NOMO-1 (cell line): Measurements from ENCODE around the gene PPY.
"Not testable (repeated sequence)": the region's sequence is repeated elsewhere in the genome, so short reads cannot be mapped to it uniquely, and the experiment has no call there.

Experiments
- DNase-seq, 2 experiments: peaks; one replicate each; lab custom pipeline; 2025; ENCODE audit not compliant: unreplicated experiment in 2 of 2; lab: John Stamatoyannopoulos, UW

Gene PPY

DNA sequence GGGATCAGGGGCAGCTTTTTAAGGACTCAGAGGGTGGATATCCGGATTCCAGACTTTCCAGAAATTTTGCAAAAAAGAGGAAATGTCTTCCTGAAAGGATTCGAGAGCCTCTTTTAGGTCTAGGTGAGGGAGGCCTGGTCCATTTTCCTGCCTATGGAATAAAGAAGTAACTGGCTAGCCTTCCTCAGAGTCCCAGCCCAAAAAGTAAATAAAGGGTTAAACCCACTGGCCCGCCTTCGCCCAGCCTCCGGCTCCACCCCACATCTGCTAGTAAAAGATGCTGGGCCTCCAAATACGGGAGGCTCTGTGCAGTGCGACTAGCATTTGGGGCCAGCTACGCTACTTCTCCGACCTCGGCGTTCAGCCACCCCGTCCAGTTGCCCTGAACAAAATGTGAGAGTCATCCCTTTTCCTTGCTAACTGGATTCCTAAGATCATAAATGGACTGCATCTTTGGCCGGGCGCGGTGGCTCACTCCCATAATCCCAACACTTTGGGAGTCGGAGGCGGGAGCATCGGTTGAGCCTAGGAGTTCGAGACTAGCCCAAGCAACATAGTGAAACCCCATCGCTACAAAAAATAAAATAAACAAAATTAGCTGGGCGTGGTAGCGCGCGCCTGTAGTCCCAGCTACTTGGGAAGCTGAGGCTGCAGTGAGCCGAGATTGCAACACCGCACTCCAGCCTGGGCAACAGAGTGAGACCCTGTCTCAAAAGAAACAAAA lies 34.1 kb downstream of the PPY start:
- peak; percentile 54 to 71 for DNase-seq

DNA sequence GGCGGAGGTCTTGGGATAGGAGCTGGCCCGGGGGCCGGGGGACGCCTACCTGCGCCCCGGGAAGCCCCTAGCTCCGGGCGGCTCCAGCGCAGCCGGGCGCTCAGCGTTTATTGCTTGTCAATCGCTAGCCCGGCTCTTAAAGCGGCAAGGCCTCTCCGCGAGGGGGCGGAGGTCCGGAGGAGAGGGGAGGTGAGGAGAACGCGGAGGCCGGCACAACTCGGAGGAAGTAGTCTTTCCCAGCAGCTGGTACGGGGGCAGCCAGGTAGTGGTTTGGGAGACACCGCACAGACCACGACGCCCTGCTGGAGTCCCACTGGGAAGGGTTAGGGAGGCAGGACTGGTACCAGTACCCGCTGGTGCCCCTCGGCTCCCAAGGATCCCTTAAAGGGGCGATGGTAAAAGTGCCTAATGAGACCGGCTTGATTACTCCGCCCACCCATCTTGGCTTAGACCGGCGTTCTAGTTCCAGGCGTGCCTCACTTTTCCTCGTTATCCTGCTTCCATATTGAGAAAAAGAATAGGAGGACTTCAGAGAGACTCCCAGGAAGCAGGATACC lies 34.8 kb downstream of the PPY start, which contains the start of gene MPP2:
Gene MPP2, minus strand, starts transcription at position 112 of the 557 bp plus-strand sequence. CDS start 3,076 bp downstream, outside the sequence.
- DNase-seq = peak; percentile 54 to 59

DNA sequence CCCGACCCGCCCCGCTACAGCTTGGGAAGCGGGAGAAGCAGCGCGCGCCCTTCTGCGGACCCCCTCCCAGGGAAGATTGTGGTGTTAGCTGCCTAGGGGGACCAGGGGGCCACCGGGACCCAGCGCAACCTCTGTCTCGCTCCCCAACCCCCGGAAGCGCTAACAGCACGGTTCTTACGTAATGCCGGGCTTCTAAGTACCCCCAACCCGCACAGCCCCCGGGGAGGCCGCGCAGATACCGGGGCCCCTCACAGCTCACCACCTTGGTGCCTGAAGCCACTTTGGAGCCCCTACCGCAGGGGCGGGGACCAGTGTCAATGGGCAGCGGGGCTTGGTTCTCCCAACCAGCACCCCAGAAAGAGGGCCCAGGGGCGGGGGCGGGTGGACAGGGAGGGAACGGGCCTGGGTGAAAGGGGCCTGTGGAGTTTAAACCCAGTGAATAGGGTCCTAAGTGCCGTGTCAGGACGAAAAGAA lies 35.3 kb downstream of the PPY start:
- DNase-seq = no peak

DNA sequence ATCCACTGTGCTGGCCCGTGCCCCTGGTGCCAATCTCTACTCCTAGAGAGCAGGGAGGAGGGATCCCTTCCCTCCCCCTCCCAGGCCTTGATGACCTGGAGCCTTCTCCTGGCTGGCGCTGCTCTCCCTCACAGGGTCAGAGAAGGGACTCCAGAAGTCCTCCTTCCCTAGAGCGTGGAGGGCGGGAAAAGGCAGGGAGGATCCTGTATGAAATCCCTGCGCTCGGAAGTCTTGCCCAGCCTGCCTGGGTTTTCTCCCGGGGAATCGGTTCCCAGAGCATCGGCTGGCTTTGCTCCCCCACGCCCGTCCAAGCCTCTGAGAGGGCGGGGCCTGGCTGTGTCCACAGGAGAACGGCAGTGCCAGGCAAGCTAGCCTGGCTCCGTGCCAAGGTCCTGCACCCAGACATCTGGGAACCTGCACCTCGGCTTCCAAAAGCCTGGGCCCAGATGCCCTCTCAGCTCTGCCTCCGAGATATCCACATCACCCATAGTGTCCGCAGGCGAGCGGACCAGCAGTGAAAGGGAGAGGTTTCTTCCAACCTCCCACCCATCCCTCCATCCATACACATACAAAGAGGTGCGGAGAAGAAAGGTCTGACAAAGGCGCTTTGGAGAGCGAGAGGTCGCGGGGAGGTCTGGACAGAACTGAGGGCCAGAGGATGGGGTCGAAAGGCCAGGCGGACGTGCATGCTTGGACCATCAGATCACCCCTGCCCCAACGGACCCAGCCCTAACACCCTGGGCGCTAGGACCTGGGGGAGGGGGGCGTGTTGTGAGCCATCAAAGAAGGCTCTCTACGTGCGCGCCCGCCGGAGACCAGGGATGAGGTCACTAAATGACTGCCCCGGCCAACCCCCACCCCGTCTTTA lies 36.1 kb downstream of the PPY start:
- DNase-seq = no peak

DNA sequence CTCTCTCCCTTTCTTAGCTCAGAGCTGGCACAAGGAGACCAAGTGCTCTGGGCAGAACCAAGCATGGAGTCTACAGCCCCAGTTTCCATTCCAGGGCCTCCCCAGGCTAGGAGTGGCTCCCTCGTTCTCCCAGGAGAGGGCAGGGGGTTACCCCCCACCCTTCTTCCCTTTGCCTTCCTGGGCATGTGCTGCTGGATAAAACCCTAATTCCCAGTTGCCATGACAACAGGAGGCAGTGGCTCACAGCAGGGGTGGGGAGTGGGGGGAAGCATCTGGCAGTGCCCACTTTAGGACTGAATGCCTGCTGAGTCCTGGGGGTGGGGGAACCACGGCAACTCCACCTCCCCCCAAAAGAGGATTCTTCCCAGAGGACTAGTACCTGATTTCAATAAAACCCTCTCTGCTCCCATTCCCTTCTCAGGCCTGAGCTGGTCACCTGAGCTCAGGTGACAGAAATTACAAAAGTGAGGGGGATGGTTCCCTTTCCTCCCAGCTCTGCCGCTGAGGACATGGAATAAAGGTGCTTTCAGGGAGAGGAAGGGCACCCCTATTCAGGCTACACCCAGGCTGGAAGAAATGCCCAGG lies 36.8 kb downstream of the PPY start:
- no peak for DNase-seq

DNA sequence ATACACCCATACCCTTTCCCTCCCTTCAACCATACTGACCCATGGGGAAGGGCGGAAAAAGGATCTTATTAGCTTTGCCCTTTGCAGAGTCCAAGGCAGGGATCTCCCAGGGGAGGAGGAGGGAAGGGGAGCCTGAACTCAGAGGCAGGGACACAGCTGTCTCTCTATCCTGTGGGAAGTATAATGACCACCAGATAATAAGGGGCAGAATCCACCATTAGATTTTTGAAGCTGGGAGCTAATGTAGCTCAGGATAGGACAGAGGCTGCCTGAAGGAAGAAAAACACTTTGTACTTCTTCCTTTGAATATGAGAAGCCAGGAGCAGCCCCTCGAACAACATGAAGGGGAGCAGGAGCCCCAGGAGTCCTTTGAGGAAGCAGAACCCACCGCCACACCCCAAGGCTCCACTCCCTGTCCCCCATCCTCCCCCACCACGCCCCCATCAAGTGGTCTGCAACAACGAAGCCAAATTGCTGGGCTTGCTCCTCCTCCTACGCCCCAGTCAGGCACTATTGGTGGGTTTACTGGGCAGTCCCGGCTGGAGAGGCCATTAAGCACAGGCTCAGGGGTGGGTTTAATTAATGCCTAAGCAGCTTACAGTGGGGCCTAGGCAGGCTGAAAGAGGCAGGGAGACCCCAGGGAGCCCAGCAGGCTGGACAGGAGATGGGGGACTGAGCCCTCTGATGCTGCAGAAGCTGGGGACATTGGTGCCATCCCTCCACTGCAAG lies 40.3 kb downstream of the PPY start:
- DNase-seq = no peak

DNA sequence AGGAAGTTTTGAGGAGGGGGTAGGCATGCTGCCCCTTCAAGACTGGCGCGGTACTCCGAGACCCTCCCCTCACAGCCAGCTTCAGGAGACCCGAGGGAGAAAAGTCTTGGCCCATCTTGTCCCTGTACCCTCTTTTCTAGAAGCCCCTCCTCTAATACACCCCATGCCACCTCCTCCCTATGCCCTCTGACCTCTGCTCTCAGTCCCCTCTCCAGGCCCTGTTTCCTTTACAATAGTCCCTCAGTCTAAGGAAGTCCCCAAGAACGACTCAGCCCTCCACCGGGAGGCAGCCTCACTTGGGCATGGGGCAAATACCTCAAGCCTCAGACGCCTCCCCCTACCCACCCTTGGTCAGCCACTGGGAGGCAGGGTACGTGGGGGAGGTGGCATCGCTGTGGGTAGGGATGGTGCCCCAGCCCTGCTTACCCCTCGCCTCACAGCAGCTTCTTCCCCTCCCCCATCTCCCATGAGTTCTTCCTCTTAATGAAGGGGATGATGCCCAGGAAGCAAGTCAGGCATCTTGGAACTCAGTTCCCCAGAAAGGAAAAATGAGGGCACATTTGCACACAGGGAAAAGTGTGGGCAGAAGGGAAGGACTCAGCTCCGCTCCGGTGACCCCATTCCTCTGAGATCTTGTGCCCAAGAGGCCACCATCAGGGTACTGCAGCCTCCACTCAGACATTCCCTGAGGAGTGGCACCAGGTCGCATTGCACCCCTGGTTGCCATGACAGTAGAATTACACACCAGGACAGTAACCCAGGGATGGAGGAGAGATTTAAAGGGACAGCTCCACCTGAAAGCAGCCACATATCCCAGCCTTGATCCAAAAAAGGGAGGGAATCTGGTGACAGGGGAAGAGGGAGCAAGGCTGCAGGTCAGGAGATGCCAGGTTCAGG lies 41.2 kb downstream of the PPY start:
- no peak for DNase-seq

DNA sequence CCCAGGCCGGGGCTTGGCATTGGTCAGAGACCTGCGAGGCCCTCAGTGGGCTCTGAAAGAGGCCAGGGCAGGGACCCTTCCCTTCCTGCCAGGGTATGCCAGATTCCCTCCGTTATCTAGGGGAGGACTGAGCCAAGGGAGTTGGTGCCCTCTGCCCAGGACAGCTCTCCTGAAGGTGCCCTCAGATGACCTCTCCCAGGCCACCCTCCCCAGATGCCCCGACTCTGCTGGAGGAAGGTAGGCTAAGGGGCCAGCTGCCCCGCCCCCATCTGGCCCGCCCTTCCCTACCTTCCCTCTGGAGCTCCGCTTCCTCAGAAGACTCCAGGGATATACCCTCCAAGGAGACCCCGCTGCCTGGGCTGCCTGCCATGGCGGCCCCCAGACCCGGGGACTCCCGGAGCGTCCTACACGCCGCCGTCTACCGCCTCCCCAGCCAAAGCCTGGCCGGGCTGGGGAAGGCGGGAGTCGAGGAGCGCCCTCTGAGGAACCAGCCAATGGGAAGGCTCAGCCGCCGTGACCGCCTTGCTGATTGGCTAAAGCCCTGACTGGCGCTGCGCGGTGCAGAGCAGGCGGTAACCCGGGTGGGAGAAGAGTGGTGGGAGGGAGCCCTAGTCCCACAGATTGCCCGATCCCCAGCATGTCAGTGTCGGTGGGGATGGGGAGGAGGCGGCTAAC lies 42.0 kb downstream of the PPY start:
- DNase-seq = peak; percentile 78 to 86

DNA sequence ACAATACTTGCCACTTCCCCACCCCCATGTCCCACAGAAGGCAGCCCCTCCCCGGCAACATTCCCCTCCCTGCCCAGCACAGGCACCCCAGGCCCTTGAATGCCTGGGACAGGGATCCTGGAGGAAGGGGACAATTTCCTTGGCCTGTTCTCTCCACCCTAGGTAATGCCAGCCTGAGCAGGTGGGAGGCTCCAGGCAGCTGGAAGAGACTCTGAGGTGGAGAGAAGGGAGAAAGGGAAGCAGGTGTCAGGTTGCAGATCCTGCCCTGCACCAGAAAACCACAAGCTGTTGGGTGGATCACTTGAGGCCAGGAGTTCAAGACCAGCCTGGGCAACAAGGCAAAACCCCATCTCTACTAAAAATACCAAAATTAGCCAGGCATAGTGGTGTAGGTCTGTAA lies 43.8 kb downstream of the PPY start:
- no peak for DNase-seq

DNA sequence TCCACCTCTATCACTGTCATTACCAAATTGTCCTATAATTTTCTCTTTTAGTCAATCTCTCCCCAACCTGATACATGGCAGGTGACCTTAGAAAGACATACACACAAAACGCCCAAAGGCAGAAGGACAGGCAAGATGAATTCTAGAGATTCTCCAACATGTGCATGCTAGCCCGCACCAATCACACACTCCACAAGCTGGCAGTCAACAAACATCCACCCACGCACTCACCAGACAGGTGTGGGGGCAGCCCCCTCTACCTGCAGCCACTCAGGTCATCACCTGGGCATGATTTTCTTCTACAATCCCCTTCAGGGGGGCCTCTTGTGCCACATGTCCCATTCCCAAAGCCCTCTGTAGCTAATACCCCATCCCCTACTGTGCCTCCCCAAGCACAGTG lies 44.4 kb downstream of the PPY start:
- no peak for DNase-seq

DNA sequence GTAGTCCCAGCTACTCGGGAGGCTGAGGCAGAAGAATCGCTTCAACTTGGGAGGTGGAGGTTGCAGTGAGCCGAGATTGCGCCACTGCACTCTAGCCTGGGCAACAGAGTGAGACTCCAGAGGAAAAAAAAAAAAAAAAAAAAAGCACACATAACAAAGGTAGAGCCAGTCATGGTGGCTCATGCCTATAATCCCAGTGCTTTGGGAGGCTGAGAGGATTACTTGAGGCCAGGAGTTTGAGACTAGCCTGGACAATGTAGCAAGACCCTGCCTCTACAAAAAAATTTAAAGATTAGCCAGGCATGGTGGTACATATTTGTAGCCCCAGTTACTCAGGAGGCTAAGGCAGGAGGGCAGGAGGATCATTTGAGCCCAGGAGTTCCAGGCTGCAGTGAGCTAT lies 47.8 kb downstream of the PPY start:
- DNase-seq = not testable (repeated sequence)

DNA sequence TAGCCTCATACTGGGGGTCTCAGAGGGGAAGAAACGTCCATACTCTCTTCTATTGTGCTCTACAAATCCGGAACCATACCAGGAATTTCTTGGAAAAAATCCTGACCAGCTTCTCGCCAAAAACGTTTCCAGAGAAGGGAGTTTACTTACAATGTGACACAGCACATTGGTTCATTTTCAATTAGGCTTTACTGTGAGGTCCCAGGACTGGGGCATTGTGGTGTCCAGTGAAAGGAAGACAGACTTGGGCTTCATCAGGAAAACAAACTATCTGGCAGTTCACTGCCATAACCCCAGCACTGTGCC lies 49.7 kb downstream of the PPY start:
- DNase-seq = no peak

DNA sequence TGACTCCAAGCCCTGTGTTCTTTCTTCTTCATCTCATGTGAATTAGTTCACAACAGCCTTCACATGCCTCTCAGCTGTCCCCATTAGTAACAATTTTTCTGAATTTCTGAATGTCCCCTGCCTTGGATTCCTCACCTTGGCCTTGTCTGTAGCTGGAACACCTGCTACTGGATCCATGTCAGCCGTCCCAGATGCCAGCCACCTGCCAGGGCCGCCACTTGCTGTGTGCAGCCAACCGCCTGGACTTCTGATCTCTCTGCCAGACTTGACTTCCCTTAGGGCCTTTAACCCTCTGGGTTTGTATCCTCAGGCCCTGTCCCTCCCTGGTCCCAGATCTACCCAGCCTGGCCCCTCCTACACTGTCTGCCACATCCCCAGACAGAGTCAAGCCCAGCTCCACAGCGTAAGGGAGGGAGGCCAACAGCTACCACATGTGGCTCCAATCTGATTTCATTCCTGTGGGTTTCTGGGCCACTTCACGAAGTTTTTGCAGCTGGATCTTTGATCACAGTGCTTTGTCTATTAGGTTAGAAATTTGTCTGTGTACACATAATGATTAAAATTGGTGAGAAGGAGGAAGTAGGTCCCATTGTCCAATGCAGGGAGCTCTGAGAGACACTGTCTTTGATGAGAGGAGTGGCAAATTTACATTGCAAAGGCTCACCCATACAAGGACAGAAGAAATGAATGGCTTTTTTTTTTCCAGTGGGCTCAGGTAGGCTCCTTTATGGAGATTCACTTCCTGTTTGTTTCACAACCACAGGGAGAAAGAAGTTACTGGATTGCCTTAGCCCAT lies 50.2 kb downstream of the PPY start:
- no peak for DNase-seq
